Neuron (in vitro differentiated cells): ENCODE measurements around the gene LYRM1.
"Not testable (repeated sequence)": the region's sequence is repeated elsewhere in the genome, so short reads cannot be mapped to it uniquely, and the experiment has no call there.

Source experiments
- H2AFZ ChIP-seq: one replicate; pipeline ENCODE4 v1.6.1; 2013; ENCODE audit warnings: low read depth, mild to moderate bottlenecking, inconsistent platforms, low read length, moderate library complexity
- H3K27me3 ChIP-seq: one replicate; pipeline ENCODE4 v1.6.1; 2013; ENCODE audit warnings: low read length; ENCODE audit not compliant: insufficient read depth
- H3K36me3 ChIP-seq: one replicate; pipeline ENCODE4 v1.6.1; 2013; ENCODE audit warnings: low read length; ENCODE audit not compliant: insufficient read depth
- H3K4me1 ChIP-seq: one replicate; pipeline ENCODE4 v1.6.1; 2013; ENCODE audit warnings: low read length; ENCODE audit not compliant: insufficient read depth
- H3K4me3 ChIP-seq: 2 replicates; pipeline ENCODE4 v1.5.1; 2013; ENCODE audit warnings: mild to moderate bottlenecking, low read length, moderate library complexity
- H3K9me3 ChIP-seq: one replicate; pipeline ENCODE4 v1.6.1; 2013; ENCODE audit warnings: low read length

The LYRM1 gene

GRCh38 chr16:20900299-20901067, at the start of gene LYRM1, which contains the start of gene DCUN1D3:
TSS of gene LYRM1 (plus strand) at chr16:20900771. CDS start at chr16:20915556, 14,785 bp downstream.
TSS of gene DCUN1D3 (minus strand) at chr16:20900358. CDS start at chr16:20862538, 37,820 bp downstream.
- H3K27me3 ChIP-seq, result no peaks in the 10 kb centered on the region
- peak within 1 kb of the TSS; percentile 45 for H2AFZ ChIP-seq
- peaks cover 18% of the 10 kb centered on the region for H3K4me1 ChIP-seq
- no peaks in the 10 kb centered on the region for H3K9me3 ChIP-seq
- peaks cover 9% of the 10 kb centered on the region for H3K36me3 ChIP-seq
- H3K4me3 ChIP-seq, result peak within 1 kb of the TSS; percentile 99

DNA sequence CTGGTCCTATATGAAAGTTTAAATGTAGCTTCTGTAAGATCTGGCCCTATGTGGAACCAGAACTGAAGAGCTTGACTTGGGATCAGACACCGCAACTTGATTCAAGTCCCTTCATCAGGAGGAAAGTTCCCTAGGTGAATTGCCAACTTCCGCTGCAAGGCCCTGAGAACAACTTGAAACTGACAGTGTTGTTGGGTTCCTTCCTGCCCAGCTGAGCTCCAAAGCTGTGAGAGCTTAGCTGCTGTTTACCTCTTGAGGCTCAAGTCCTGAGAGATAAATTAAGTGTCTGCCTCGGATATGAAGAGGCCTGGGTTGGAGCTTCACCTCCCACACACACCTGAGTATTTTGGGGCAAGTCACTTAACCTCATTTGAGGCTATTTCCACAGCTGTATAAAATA, 49.6 kb upstream of the LYRM1 start:
- Histone ChIP-seq H2AFZ (no peak overlapping the region), H3K4me1 (no peaks in the 10 kb centered on the region), H3K27me3 (no peaks in the 10 kb centered on the region), H3K36me3 (peaks cover 36% of the 10 kb centered on the region), H3K9me3 (peaks cover 3% of the 10 kb centered on the region), H3K4me3 (no peak overlapping the region)

DNA sequence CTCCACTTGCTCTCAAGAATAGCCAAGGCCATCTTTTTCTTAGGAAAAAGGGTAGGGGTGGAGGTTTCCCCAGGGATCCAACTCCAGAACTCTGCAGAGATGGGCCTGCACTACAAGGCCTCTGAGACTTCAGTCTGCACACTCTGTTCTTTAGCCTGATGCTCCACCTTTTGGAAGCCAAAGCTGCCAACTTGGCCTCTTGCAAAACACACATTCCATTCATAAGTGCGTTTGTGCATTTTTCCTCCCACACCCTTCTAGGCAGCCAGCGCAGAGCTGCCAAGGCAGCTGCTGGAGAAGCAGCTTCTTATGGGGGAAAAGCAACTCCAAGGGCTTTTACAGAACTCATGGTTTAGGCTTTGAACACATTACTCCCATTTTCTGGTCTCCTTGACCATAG, 49.0 kb upstream of the LYRM1 start:
- H3K9me3 ChIP-seq, result peaks cover 3% of the 10 kb centered on the region
- no peaks in the 10 kb centered on the region for H3K4me1 ChIP-seq
- H2AFZ ChIP-seq, result no peak overlapping the region
- no peaks in the 10 kb centered on the region for H3K27me3 ChIP-seq
- no peak overlapping the region for H3K4me3 ChIP-seq
- peaks cover 30% of the 10 kb centered on the region for H3K36me3 ChIP-seq

DNA sequence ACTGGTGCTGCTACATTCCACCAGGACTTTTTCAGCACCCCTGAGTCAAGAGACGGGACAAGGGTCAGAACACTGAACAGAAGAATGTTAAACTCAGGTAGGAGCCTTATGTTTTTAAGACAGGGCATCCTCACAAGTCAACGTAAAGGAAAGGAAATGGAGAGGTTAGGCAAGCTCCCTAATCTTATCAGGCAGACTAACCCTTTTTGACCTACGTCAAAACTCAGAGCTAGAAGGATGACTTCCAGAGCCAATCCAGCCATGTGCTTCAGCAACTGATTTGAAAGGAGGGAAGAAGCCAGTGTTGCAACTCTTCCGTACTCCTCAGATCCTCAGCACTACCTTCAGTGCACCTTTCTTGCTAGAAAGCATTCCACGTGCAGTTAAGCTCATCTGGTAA, 47.4 kb upstream of the LYRM1 start:
- no peaks in the 10 kb centered on the region for H3K4me1 ChIP-seq
- H3K4me3 ChIP-seq, result no peak overlapping the region
- no peak overlapping the region for H2AFZ ChIP-seq
- peaks cover 26% of the 10 kb centered on the region for H3K36me3 ChIP-seq
- H3K9me3 ChIP-seq, result peaks cover 3% of the 10 kb centered on the region
- no peaks in the 10 kb centered on the region for H3K27me3 ChIP-seq

GRCh38 chr16:20853981-20854620, 46.5 kb upstream of the LYRM1 start:
- H3K36me3 ChIP-seq, result peaks cover 26% of the 10 kb centered on the region
- no peaks in the 10 kb centered on the region for H3K4me1 ChIP-seq
- peaks cover 3% of the 10 kb centered on the region for H3K9me3 ChIP-seq
- H3K27me3 ChIP-seq, result no peaks in the 10 kb centered on the region
- no peak overlapping the region for H2AFZ ChIP-seq
- no peak overlapping the region for H3K4me3 ChIP-seq

DNA sequence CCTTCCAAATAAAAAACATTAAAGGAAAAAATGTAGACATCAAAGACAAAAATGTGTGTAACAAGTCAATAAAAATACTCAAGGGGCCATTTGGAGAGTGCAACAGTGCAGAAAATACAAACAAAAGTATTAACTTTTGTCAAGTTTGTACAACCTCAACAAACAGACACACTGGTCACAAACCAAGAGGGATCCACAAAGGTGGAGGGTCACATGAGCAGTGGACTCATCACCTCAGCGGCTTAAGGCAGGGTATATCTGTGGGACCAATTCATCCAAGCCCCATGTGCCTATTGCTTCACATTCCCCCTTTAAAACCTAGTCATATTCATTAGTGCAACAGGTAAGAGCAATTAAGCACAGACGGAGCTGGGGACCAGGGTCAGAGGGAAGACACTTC, 45.6 kb upstream of the LYRM1 start:
- no peak overlapping the region for H2AFZ ChIP-seq
- H3K4me3 ChIP-seq, result no peak overlapping the region
- peaks cover 3% of the 10 kb centered on the region for H3K9me3 ChIP-seq
- peaks cover 31% of the 10 kb centered on the region for H3K36me3 ChIP-seq
- H3K27me3 ChIP-seq, result no peaks in the 10 kb centered on the region
- no peaks in the 10 kb centered on the region for H3K4me1 ChIP-seq

GRCh38 chr16:20857281-20857680, 43.3 kb upstream of the LYRM1 start:
- H3K4me1 ChIP-seq, result no peaks in the 10 kb centered on the region
- H3K36me3 ChIP-seq, result peaks cover 40% of the 10 kb centered on the region
- no peak overlapping the region for H2AFZ ChIP-seq
- no peak overlapping the region for H3K4me3 ChIP-seq
- no peaks in the 10 kb centered on the region for H3K27me3 ChIP-seq
- H3K9me3 ChIP-seq, result peaks cover 3% of the 10 kb centered on the region

DNA sequence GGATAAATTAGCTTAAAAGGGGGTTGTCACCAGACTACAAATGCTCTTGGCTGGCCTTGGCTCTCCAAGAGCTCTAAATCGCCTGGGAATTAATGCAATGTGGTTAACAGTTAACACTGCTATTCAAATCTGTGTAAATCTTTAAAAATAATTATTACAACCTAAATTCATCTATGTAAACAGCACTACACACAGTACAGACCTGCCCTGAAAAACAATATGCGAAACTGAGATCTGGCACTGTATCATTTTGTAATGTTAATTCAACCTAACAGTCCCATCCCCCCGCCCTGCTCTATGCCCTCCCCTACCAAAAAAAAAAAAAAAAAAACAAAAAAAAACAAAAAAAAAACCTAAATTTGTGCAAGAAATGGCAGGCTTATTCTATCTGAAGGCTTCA, 41.3 kb upstream of the LYRM1 start:
- H3K36me3 ChIP-seq, result peaks cover 35% of the 10 kb centered on the region
- no peaks in the 10 kb centered on the region for H3K4me1 ChIP-seq
- no peaks in the 10 kb centered on the region for H3K27me3 ChIP-seq
- H3K4me3 ChIP-seq, result no peak overlapping the region
- H3K9me3 ChIP-seq, result peaks cover 3% of the 10 kb centered on the region
- H2AFZ ChIP-seq, result no peak overlapping the region

DNA sequence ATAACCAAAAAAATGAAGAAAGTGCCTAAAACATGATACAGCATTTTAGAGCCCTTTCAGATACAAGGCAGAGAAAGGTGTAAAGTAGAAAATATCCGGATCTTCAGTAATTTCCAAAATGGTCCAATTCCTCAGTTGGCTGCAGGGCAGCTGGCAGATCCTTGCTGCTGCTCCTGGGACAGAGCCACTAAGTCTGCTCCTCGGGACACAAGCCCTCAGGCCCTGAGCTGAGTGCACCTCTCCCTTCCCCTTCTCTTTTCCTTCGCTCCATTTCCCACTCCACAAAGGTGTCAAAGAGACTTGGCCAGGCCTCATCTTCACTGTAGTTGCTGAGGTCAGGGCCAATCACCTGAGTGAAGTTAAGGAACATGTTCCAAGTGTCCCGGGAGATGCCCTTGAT, 40.9 kb upstream of the LYRM1 start:
- Histone ChIP-seq H3K9me3 (peaks cover 3% of the 10 kb centered on the region), H3K4me3 (no peak overlapping the region), H2AFZ (no peak overlapping the region), H3K27me3 (no peaks in the 10 kb centered on the region), H3K36me3 (peaks cover 31% of the 10 kb centered on the region), H3K4me1 (no peaks in the 10 kb centered on the region)

DNA sequence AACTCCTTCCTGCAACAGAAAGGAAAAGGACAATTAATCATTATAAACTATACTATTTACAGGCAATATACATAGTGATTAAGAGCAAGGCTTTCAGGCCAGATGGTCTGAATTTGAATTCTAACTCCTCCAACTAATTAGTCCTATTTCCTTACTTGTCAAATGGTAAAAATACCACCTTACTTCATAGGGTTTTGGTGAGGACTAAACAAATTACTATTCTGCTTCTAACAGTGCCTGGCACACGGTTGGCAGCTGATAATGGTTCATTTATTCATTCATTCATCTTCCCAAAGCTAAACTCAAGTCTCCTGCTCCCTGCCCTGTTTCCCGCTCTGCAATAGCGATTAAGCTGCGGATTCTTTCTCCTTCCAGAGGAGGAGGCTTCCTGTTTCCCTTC, 40.2 kb upstream of the LYRM1 start:
- no peaks in the 10 kb centered on the region for H3K4me1 ChIP-seq
- H3K36me3 ChIP-seq, result peaks cover 26% of the 10 kb centered on the region
- no peaks in the 10 kb centered on the region for H3K27me3 ChIP-seq
- no peaks in the 10 kb centered on the region for H3K9me3 ChIP-seq
- H2AFZ ChIP-seq, result no peak overlapping the region
- H3K4me3 ChIP-seq, result no peak overlapping the region

DNA sequence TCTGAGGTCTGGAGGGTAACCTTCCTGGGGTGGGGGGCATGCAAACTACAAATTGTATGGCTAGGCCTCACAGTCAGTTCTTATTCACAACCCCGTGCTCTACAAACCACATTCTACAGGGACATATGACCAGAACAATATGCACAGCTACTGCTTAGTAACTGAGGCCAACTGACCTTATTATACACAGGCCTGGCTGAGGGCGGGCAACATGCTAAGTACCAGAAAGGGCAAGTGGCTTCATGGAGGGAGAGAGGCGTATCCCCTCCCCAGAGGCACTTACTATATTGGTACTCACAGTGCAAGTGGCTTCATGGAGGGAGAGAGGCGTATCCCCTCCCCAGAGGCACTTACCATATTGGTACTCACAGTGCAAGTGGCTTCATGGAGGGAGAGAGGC, 39.6 kb upstream of the LYRM1 start:
- H3K9me3 ChIP-seq, H3K4me3 ChIP-seq, H2AFZ ChIP-seq, H3K4me1 ChIP-seq, H3K27me3 ChIP-seq: not testable (repeated sequence)
- H3K36me3 ChIP-seq, result peaks cover 20% of the 10 kb centered on the region

DNA sequence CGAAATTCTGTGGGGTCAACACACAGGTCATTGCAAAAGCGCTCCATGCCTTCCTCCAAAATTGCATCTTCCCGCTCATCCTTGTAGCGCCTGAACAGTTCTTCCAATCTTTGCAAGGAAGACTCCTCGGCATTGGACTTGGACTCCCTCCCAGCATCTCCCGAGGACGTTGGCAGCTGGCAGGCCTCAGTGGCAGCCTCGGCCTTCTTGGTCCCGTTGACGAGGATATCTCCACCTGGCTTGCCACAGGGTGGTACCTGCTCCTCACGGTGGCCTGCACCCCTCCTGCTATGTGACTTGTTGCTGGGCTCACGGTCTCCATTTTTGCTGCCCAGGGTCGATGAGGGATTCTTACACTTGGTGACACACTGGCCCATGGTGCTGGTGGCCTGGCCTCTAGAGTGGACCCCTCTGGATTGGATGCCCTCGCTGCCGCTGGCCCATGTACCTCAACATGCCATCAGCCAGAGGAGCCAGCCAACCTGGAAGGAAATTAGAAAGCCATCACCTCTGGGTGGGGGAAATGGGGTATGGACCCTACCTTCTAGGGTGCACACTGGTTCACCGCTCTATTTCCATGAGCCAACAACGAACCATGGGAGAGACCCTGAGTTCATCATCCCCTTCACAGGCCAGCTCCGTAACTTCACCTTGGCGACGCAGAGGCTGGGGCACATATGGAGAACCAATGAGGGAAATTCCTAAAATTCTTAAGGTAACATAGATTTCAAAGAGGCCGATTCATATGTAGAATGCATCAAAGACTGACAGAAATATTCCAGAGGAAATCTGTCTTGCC, 38.2 kb upstream of the LYRM1 start:
- Histone ChIP-seq H3K4me1 (peaks cover 7% of the 10 kb centered on the region), H3K9me3 (no peaks in the 10 kb centered on the region), H3K27me3 (no peaks in the 10 kb centered on the region), H3K36me3 (peaks cover 20% of the 10 kb centered on the region), H3K4me3 (no peak overlapping the region), H2AFZ (no peak overlapping the region)

DNA sequence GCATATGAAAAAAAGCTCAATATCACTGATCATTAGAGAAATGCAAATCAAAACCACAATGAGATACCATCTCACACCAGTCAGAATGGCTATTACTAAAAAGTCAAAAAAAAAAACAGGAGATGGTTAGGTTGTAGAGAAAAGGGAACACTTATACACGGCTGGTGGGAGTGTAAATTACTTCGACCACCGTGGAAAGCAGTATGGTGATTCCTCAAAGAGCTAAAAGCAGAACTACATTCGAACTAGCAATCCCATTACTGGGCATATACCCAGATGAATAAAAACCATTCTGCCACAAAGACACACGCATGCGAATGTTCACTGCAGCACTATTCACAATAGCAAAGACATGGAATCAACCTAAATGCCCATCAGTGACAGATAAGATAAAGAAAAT, 36.2 kb upstream of the LYRM1 start:
- not testable (repeated sequence) for H3K27me3 ChIP-seq, H3K9me3 ChIP-seq, H3K4me1 ChIP-seq, H3K4me3 ChIP-seq, H2AFZ ChIP-seq
- peaks cover 20% of the 10 kb centered on the region for H3K36me3 ChIP-seq
